Activated CD8-positive, alpha-beta memory T cell treated with anti-CD3 and anti-CD28 coated beads for 48 hours (primary cell): Measurements from ENCODE around the gene DNAH3.

Source experiments
- DNase-seq, 3 experiments: peaks; one replicate each; pipeline ENCODE4 v3.0.0-alpha.2; 2020; ENCODE audit warnings: low read depth in 2 of 3, low spot score in 2 of 3

Gene DNAH3

GRCh38 chr16:20887207-20887606, 263.4 kb downstream of the DNAH3 start:
- no peak for DNase-seq

- no peak for DNase-seq
Measured at GRCh38 chr16:20886320-20886719, 264.3 kb downstream of the DNAH3 start.

GRCh38 chr16:20884240-20884556, 266.4 kb downstream of the DNAH3 start:
- DNase-seq, result no peak

GRCh38 chr16:20883554-20884239, 266.9 kb downstream of the DNAH3 start:
- DNase-seq, result no peak
